ENCODE measurements around the gene ZNF700. TPM values are rescaled to one million over a fixed set of nuclear protein-coding genes. Genes with fewer than 3 reads are reported as not detected.
"Not testable (repeated sequence)": the region's sequence is repeated elsewhere in the genome, so short reads cannot be mapped to it uniquely, and the experiment has no call there.

Gene ZNF700
- total RNA-seq, 1 donor from 2014 or later: 4.4 TPM

- no peak for TF ChIP-seq CTCF (IDR thresholded peaks at IDR 0.05)
- H3K9me3 ChIP-seq: peaks cover 13 to 45% of the 10 kb centered on the region in 2 donors
- no peak for DNase-seq (ENCODE audit: low spot score in 2 of 2)
- H3K4me1 ChIP-seq: no peaks in the 10 kb centered on the region
- no peak overlapping the region for H3K4me3 ChIP-seq
- H3K27me3 ChIP-seq: no peaks in the 10 kb centered on the region
- no peak overlapping the region for H3K27ac ChIP-seq
- intact Hi-C loops (cut with DNase I): no loop called here
- H3K36me3 ChIP-seq: peaks cover 3 to 4% of the 10 kb centered on the region in 2 donors
These were observed 6.6 kb downstream of the ZNF700 start for GRCh38 chr19:11931513-11931912.

- H3K27ac ChIP-seq; H3K27me3 ChIP-seq; DNase-seq (ENCODE audit: low spot score in 2 of 2); H3K4me3 ChIP-seq; H3K4me1 ChIP-seq; intact Hi-C loops (cut with DNase I): not testable (repeated sequence)
- peaks cover 27 to 82% of the 10 kb centered on the region in 2 donors for H3K9me3 ChIP-seq
- peaks cover 13 to 26% of the 10 kb centered on the region in 2 donors for H3K36me3 ChIP-seq
These were observed 10.9 kb downstream of the ZNF700 start for GRCh38 chr19:11935829-11936228.

GRCh38 chr19:11938383-11938782 lies 13.5 kb downstream of the ZNF700 start:
- H3K27me3 ChIP-seq; DNase-seq (ENCODE audit: low spot score in 2 of 2); H3K27ac ChIP-seq; intact Hi-C loops (cut with DNase I); H3K4me1 ChIP-seq; H3K4me3 ChIP-seq: not testable (repeated sequence)
- peaks cover 51 to 95% of the 10 kb centered on the region in 2 donors for H3K9me3 ChIP-seq
- H3K36me3 ChIP-seq: peaks cover 17 to 48% of the 10 kb centered on the region in 2 donors

- H3K4me1 ChIP-seq; H3K4me3 ChIP-seq; H3K27me3 ChIP-seq; intact Hi-C loops (cut with DNase I); DNase-seq (ENCODE audit: low spot score in 2 of 2); H3K27ac ChIP-seq: not testable (repeated sequence)
- Histone ChIP-seq H3K36me3 (peaks cover 31 to 78% of the 10 kb centered on the region in 2 donors), H3K9me3 (peaks cover 67 to 96% of the 10 kb centered on the region in 2 donors)
These were observed 16.5 kb downstream of the ZNF700 start for GRCh38 chr19:11941361-11941887.

- no peak for DNase-seq (ENCODE audit: low spot score in 2 of 2)
- Histone ChIP-seq H3K36me3 (peaks cover 39 to 86% of the 10 kb centered on the region in 2 donors), H3K4me3 (no peak overlapping the region), H3K4me1 (no peaks in the 10 kb centered on the region), H3K27me3 (no peaks in the 10 kb centered on the region), H3K27ac (no peak overlapping the region), H3K9me3 (peaks cover 71 to 96% of the 10 kb centered on the region in 2 donors)
- no peak for TF ChIP-seq CTCF (IDR thresholded peaks at IDR 0.05)
- intact Hi-C loops (cut with DNase I): no loop called here
These were observed 17.3 kb downstream of the ZNF700 start for GRCh38 chr19:11942008-11942842.

GRCh38 chr19:11942843-11943108 lies 17.9 kb downstream of the ZNF700 start:
- no peaks in the 10 kb centered on the region for H3K4me1 ChIP-seq
- H3K9me3 ChIP-seq: peaks cover 76 to 96% of the 10 kb centered on the region in 2 donors
- TF ChIP-seq CTCF (IDR thresholded peaks at IDR 0.05): no peak
- intact Hi-C loops (cut with DNase I): no loop called here
- no peak overlapping the region for H3K4me3 ChIP-seq
- H3K27ac ChIP-seq: no peak overlapping the region
- no peaks in the 10 kb centered on the region for H3K27me3 ChIP-seq
- no peak for DNase-seq (ENCODE audit: low spot score in 2 of 2)
- peaks cover 44 to 88% of the 10 kb centered on the region in 2 donors for H3K36me3 ChIP-seq

- Histone ChIP-seq H3K4me1 (no peaks in the 10 kb centered on the region), H3K27ac (no peak overlapping the region), H3K27me3 (no peaks in the 10 kb centered on the region), H3K9me3 (peaks cover 95 to 100% of the 10 kb centered on the region in 2 donors), H3K4me3 (no peak overlapping the region), H3K36me3 (peaks cover 63 to 100% of the 10 kb centered on the region in 2 donors)
- intact Hi-C loops (cut with DNase I): no loop called here
- no peak for DNase-seq (ENCODE audit: low spot score in 2 of 2)
- TF ChIP-seq CTCF (IDR thresholded peaks at IDR 0.05): no peak
These were observed 19.7 kb downstream of the ZNF700 start for GRCh38 chr19:11944656-11945055.
